GM19467 (cell line): ENCODE data around the gene ZNF207.
"Not testable (repeated sequence)": the region's sequence is repeated elsewhere in the genome, so short reads cannot be mapped to it uniquely, and the experiment has no call there.

Source experiments
- ATAC-seq: cut with Tn5 transposase; IDR thresholded peaks from one replicate; pipeline ENCODE4 v1.9.1; 2021; ENCODE audit warnings: mild to moderate bottlenecking, moderate library complexity; ENCODE audit not compliant: unreplicated experiment

Gene ZNF207

GRCh38 chr17:32335046-32335445 lies 14.9 kb upstream of the ZNF207 start:
- ATAC-seq, result no peak

GRCh38 chr17:32335687-32336086 lies 14.3 kb upstream of the ZNF207 start:
- no peak for ATAC-seq

GRCh38 chr17:32341141-32341856 lies 8.7 kb upstream of the ZNF207 start:
- no peak for ATAC-seq

- ATAC-seq, result no peak
These were observed 7.9 kb upstream of the ZNF207 start, which contains the start of gene C17orf75 for GRCh38 chr17:32341857-32342602. C17orf75 (minus strand) TSS chr17:32342173; CDS start chr17:32342139, 34 bp downstream.

- ATAC-seq, result no peak
These were observed 7.2 kb upstream of the ZNF207 start for GRCh38 chr17:32342603-32343325.

GRCh38 chr17:32345951-32346600 lies 3.9 kb upstream of the ZNF207 start:
- no peak for ATAC-seq

- no peak for ATAC-seq
These were observed 1.5 kb upstream of the ZNF207 start for GRCh38 chr17:32348483-32348800.

GRCh38 chr17:32349503-32349853 lies 479 bp upstream of the ZNF207 start:
- peak; percentile 5 for ATAC-seq

GRCh38 chr17:32350666-32351418 lies 885 bp downstream of the ZNF207 start:
- peak; percentile 16 for ATAC-seq

- not testable (repeated sequence) for ATAC-seq
These were observed 2.8 kb downstream of the ZNF207 start for GRCh38 chr17:32352734-32353133.

GRCh38 chr17:32355649-32356377 lies 5.9 kb downstream of the ZNF207 start:
- ATAC-seq, result no peak

GRCh38 chr17:32356378-32356743 lies 6.4 kb downstream of the ZNF207 start:
- ATAC-seq, result no peak

GRCh38 chr17:32356750-32357149 lies 6.8 kb downstream of the ZNF207 start:
- no peak for ATAC-seq

GRCh38 chr17:32357615-32358014 lies 7.7 kb downstream of the ZNF207 start:
- ATAC-seq, result no peak

GRCh38 chr17:32361270-32361669 lies 11.3 kb downstream of the ZNF207 start:
- ATAC-seq, result no peak

GRCh38 chr17:32370426-32370825 lies 20.5 kb downstream of the ZNF207 start:
- no peak for ATAC-seq

GRCh38 chr17:32382526-32383223 lies 32.7 kb downstream of the ZNF207 start:
- ATAC-seq, result no peak

- no peak for ATAC-seq
These were observed 34.0 kb downstream of the ZNF207 start for GRCh38 chr17:32383926-32384434.

GRCh38 chr17:32385121-32385520 lies 35.2 kb downstream of the ZNF207 start:
- ATAC-seq, result no peak
